Lower leg skin (tissue), 4 donors: ENCODE results near the gene MBLAC1. TPM values are rescaled to one million over a fixed set of nuclear protein-coding genes. Genes with fewer than 3 reads are reported as not detected.

ENCODE experiments used
- DNase-seq, 2 donors: peaks; one replicate each; pipeline ENCODE4 v3.0.0-alpha.2; 2019; ENCODE audit warnings: low spot score in 2 of 2
- H3K4me3 ChIP-seq: fragments of 200-600 bp; sonication (generic); 2 replicates; pipeline ENCODE4 v1.5.1; 2017; ENCODE audit warnings: mild to moderate bottlenecking, low read depth; ENCODE audit not compliant: poor library complexity, severe bottlenecking
- CTCF ChIP-seq, 3 donors: fragments of 450-650 bp; IDR thresholded peaks; one replicate each; pipeline ENCODE4 v1.5.1; 2016; ENCODE audit warnings: antibody characterized with exemption in 3 of 3, mild to moderate bottlenecking in 3 of 3, moderate library complexity in 2 of 3
- POLR2A ChIP-seq, 2 donors: fragments of 450-650 bp; IDR thresholded peaks; one replicate each; pipeline ENCODE4 v1.6.1; 2016 to 2017; ENCODE audit warnings: antibody characterized with exemption in 2 of 2, mild to moderate bottlenecking in 1 of 2, moderate library complexity in 1 of 2
- WGBS, 2 donors: methylation state at CpG; one replicate each; pipeline ENCODE4 v1.1.5; 2018; 5-methylcytosine and 5-hydroxymethylcytosine counted together
- intact Hi-C: fragments of 100-400 bp; cut with DNase I; formaldehyde crosslinking; loops from one replicate; pipeline ENCODE4 v1.15.0; 2023; ENCODE audit warnings: low total_unique reads
- total RNA-seq, 4 donors: library from RNA; depleted of rRNA; stranded (reverse); fragments of >200 nt; gene quantifications; one replicate each; pipeline ENCODE4 v1.1.0, GENCODE V29; 2016

Gene MBLAC1
- total RNA-seq, 4 donors from 2014 or later: 1.6 to 8.7 (median 6.0) TPM

DNA sequence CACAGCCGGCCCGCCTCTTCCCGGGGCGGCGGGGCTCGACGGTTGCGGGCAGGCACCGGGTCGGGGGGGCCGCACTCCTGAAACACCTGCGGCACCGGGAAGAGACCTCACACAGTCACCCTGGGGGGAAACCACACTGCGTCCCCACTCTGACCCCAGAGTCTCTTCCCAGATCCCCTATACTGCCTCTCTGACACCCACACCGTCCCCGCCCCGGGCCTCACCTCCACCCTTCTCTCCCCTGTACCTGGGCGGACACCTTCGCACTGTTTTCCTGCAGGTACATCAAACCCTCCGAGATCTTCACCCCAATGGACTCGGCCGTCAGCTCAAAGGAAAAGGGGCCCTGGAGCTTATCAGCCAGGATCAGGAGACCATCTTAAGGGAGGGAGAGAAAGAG, 45.1 kb downstream of the MBLAC1 start:
- TF ChIP-seq CTCF (IDR thresholded peaks at IDR 0.05) (no peak), POLR2A (IDR thresholded peaks at IDR 0.05) (no peak)
- intact Hi-C loops: no loop called here
- H3K4me3 ChIP-seq: no peak overlapping the region
- peak in 1 of 2 donors; percentile 84 for DNase-seq
- 33 to 38% methylated on average over 11 to 22 of the region's 22 CpGs for WGBS, 2 donors

- 80 to 89% methylated on average over 8 to 11 of the region's 11 CpGs for WGBS, 2 donors
- intact Hi-C loops: no loop called here
Observed at GRCh38 chr7:100173806-100174495, 47.2 kb downstream of the MBLAC1 start.

GRCh38 chr7:100174582-100174981, 47.8 kb downstream of the MBLAC1 start:
- DNase-seq: no peak
- 89 to 95% methylated on average over 5 of the region's 5 CpGs for WGBS, 2 donors
- H3K4me3 ChIP-seq: no peak overlapping the region
- no peak for TF ChIP-seq CTCF (IDR thresholded peaks at IDR 0.05)
- TF ChIP-seq POLR2A (IDR thresholded peaks at IDR 0.05): no peak
- intact Hi-C loops: no loop called here

More at GRCh38 chr7:100173806-100174495, 47.2 kb downstream of the MBLAC1 start:
- no peak overlapping the region for H3K4me3 ChIP-seq
- no peak for TF ChIP-seq CTCF (IDR thresholded peaks at IDR 0.05)
- TF ChIP-seq POLR2A (IDR thresholded peaks at IDR 0.05): no peak
- no peak for DNase-seq

DNA sequence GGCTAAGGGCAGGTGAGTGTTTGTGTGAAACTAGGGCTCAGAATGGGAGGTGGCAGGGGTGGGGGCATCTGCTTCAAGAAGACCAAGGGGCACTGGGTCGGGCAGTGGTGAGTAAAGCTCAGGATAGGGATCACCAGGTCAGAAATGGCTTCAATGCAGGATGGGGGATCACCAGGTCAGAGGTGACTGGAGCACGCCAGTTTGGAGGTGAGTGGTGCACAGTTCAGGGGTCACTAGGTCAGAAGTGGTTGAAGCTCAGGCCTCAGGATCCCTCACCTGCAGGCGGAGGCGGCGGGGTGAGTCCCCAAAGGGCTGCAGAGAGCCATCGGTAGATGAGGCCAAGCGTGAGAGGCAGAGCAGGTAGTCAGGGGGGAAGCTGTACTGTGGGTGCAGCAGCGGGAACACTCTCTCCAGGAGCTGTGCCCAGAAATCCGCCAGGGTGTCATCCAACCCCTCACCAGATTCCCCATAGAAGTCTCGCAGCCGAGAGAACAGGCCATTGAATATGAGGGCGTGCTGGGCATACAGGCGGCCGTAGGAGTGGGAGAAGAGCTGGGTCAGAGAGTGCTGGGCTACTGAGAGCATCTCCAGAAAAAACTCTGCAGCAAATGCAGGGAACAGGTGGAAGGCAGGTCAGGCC, 48.6 kb downstream of the MBLAC1 start:
- WGBS, 2 donors: 95 to 96% methylated on average over 14 of the region's 14 CpGs
- H3K4me3 ChIP-seq: no peak overlapping the region
- TF ChIP-seq CTCF (IDR thresholded peaks at IDR 0.05) (no peak), POLR2A (IDR thresholded peaks at IDR 0.05) (no peak)
- intact Hi-C loops: no loop called here
- DNase-seq: no peak

- TF ChIP-seq POLR2A (IDR thresholded peaks at IDR 0.05): no peak
- TF ChIP-seq CTCF (IDR thresholded peaks at IDR 0.05): no peak
- WGBS, 2 donors: 52 to 55% methylated on average over 14 of the region's 14 CpGs
- peak overlapping the region; percentile 15 for H3K4me3 ChIP-seq
- intact Hi-C loops: no loop called here
- DNase-seq: no peak
Observed at GRCh38 chr7:100176096-100177044, 49.6 kb downstream of the MBLAC1 start.
